Measurements from ENCODE around the gene ANXA3. TPM values are rescaled to one million over a fixed set of nuclear protein-coding genes. Genes with fewer than 3 reads are reported as not detected.

Gene ANXA3
- total RNA-seq, 3 donors from 2014 or later = 24.4 to 46.4 (median 35.5) TPM

DNA sequence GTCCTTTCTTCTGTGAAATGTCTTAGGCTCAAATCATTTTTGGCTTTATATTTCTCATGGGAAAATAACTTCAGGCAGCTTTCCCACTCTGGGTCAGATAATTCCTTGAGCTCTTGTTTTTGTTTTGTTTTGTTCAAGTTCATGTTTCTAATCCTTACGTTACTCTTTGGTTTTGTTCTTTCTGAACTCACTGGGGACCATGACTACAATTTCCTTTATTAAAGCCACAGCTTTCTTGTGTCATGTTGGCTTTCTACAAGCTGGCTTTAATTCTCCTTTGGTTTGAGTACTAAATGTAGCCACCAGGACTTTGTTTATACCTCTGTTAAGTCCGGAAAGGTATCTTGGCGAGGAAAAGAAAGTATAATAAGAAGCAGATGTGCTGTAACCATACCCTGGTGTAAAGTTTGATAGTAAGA, 30.8 kb upstream of the ANXA3 start:
- Histone ChIP-seq H3K9me3 (no peaks in the 10 kb centered on the region), H3K4me3 (no peak overlapping the region), H3K36me3 (ENCODE audit: low read depth) (no peaks in the 10 kb centered on the region), H3K4me1 (ENCODE audit: low read depth) (no peaks in the 10 kb centered on the region)
- TF ChIP-seq, protein P1, sequence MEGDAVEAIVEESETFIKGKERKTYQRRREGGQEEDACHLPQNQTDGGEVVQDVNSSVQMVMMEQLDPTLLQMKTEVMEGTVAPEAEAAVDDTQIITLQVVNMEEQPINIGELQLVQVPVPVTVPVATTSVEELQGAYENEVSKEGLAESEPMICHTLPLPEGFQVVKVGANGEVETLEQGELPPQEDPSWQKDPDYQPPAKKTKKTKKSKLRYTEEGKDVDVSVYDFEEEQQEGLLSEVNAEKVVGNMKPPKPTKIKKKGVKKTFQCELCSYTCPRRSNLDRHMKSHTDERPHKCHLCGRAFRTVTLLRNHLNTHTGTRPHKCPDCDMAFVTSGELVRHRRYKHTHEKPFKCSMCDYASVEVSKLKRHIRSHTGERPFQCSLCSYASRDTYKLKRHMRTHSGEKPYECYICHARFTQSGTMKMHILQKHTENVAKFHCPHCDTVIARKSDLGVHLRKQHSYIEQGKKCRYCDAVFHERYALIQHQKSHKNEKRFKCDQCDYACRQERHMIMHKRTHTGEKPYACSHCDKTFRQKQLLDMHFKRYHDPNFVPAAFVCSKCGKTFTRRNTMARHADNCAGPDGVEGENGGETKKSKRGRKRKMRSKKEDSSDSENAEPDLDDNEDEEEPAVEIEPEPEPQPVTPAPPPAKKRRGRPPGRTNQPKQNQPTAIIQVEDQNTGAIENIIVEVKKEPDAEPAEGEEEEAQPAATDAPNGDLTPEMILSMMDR (IDR thresholded peaks at IDR 0.05) = no peak
- intact Hi-C loops (cut with DNase I, micrococcal nuclease) = no loop called here
- DNase-seq (no peak), ATAC-seq (no peak)

- Histone ChIP-seq H3K4me3 (no peak overlapping the region), H3K36me3 (ENCODE audit: low read depth) (no peaks in the 10 kb centered on the region), H3K4me1 (ENCODE audit: low read depth) (no peaks in the 10 kb centered on the region), H3K9me3 (no peaks in the 10 kb centered on the region)
- no peak for DNase-seq
- TF ChIP-seq, protein P1 (IDR thresholded peaks at IDR 0.05) = no peak
- intact Hi-C loops (cut with DNase I, micrococcal nuclease) = no loop called here
- ATAC-seq = no peak
Measured at GRCh38 chr4:78524009-78524408, 27.6 kb upstream of the ANXA3 start.

DNA sequence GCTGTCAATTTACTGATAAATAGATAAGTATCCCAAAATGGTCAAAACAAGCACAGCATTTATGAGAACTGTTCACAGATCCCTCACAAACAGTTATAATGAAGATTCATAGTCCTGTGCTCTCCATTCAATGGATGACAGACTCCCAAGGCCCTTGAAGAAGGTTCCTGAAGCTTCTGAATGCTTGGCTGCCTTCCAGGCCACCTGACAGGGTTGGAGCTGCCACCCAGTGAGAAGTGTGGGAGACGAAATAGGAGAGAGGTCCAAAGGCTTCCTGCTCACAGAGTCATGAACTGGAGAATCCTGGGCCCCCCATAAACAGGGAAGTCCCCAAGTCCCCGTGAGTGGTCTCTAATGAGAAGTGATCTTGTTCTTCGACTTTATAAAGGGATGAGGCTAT, 26.0 kb upstream of the ANXA3 start:
- intact Hi-C loops (cut with DNase I, micrococcal nuclease) = no loop called here
- Histone ChIP-seq H3K9me3 (no peaks in the 10 kb centered on the region), H3K4me1 (ENCODE audit: low read depth) (no peaks in the 10 kb centered on the region), H3K4me3 (no peak overlapping the region), H3K36me3 (ENCODE audit: low read depth) (no peaks in the 10 kb centered on the region)
- no peak for ATAC-seq
- DNase-seq = no peak
- TF ChIP-seq, protein P1 (IDR thresholded peaks at IDR 0.05) = no peak

- Histone ChIP-seq H3K36me3 (ENCODE audit: low read depth) (no peaks in the 10 kb centered on the region), H3K4me3 (no peak overlapping the region), H3K4me1 (ENCODE audit: low read depth) (no peaks in the 10 kb centered on the region), H3K9me3 (no peaks in the 10 kb centered on the region)
- ATAC-seq (no peak), DNase-seq (no peak)
- TF ChIP-seq, protein P1 (IDR thresholded peaks at IDR 0.05) = no peak
- intact Hi-C loops (cut with DNase I, micrococcal nuclease) = no loop called here
Measured at GRCh38 chr4:78527103-78527502, 24.5 kb upstream of the ANXA3 start.

DNA sequence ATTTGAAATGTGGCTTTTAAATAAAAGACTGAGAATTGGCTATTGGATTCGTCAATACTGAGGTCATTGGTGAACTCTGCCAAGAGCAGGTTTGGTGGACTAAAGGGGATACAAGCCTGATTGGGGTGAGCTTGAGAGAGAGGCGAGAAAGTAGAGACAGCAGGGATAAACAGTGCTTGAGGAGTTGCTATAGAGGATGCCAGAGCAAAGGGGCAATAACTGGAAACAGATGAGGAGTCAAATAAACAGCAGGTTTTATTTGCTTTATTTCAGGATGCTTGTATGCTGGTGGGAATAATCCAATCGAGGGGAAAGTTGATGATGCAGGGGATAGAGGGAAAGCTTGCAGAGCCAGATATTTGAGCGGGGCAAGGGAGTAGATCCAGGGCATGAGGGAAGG, 24.0 kb upstream of the ANXA3 start:
- H3K36me3 ChIP-seq (ENCODE audit: low read depth) = no peaks in the 10 kb centered on the region
- intact Hi-C loops (cut with DNase I, micrococcal nuclease) = no loop called here
- H3K4me1 ChIP-seq (ENCODE audit: low read depth) = no peaks in the 10 kb centered on the region
- DNase-seq (no peak), ATAC-seq (no peak)
- TF ChIP-seq, protein P1 (IDR thresholded peaks at IDR 0.05) = no peak
- no peaks in the 10 kb centered on the region for H3K9me3 ChIP-seq
- no peak overlapping the region for H3K4me3 ChIP-seq

DNA sequence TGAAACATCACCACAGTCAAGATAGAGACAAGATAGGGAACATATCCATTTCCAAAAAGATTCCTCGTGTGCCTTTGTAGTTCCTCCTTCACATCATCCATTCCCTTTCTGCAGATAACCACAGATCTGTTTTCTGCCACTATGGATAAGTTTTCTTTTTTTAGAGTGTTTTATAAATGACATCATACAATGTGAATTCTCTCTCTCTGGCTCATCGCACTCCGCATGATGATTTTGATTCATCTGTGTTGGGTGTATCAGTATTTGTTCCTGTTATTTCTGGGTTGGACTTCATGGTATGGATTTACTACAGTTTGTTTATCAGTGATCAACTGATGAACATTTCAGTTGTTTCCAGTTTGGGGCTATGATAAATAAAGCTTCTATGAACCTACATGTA, 23.2 kb upstream of the ANXA3 start:
- Histone ChIP-seq H3K4me1 (ENCODE audit: low read depth) (no peaks in the 10 kb centered on the region), H3K9me3 (no peaks in the 10 kb centered on the region), H3K36me3 (ENCODE audit: low read depth) (no peaks in the 10 kb centered on the region), H3K4me3 (no peak overlapping the region)
- ATAC-seq (no peak), DNase-seq (no peak)
- intact Hi-C loops (cut with DNase I, micrococcal nuclease) = no loop called here
- TF ChIP-seq, protein P1 (IDR thresholded peaks at IDR 0.05) = no peak

All from mucosa of descending colon (tissue), 3 donors.